Measurements from ENCODE around the gene MAP3K8.

Gene MAP3K8

GRCh38 chr10:30493609-30494530, 59.9 kb downstream of the MAP3K8 start:
- no peak for DNase-seq

- DNase-seq: no peak
Observed at GRCh38 chr10:30494558-30494957, 60.6 kb downstream of the MAP3K8 start.

- DNase-seq: no peak
Observed at GRCh38 chr10:30495687-30496086, 61.7 kb downstream of the MAP3K8 start.

- no peak for DNase-seq
Observed at GRCh38 chr10:30499816-30500215, 65.8 kb downstream of the MAP3K8 start.

- DNase-seq: no peak
Observed at GRCh38 chr10:30500534-30500933, 66.5 kb downstream of the MAP3K8 start.

- DNase-seq: no peak
Observed at GRCh38 chr10:30500963-30501504, 67.0 kb downstream of the MAP3K8 start.

GRCh38 chr10:30502266-30503060, 68.5 kb downstream of the MAP3K8 start:
- no peak for DNase-seq

- no peak for DNase-seq
Observed at GRCh38 chr10:30503700-30504266, 69.8 kb downstream of the MAP3K8 start.

- DNase-seq: no peak
Observed at GRCh38 chr10:30505543-30506298, 71.7 kb downstream of the MAP3K8 start.

- no peak for DNase-seq
Observed at GRCh38 chr10:30509508-30509907, 75.5 kb downstream of the MAP3K8 start.

- DNase-seq: no peak
Observed at GRCh38 chr10:30510184-30510931, 76.4 kb downstream of the MAP3K8 start.

- no peak for DNase-seq
Observed at GRCh38 chr10:30510932-30511700, 77.1 kb downstream of the MAP3K8 start.

Measured in cortex of kidney (tissue), 1 donor.